H1 (cell line): ENCODE results near the gene OBSCN. TPM values are rescaled to one million over a fixed set of nuclear protein-coding genes. Genes with fewer than 3 reads are reported as not detected.
A peak's percentile ranks its signal among the peaks of the same experiment; 100 is the strongest.

Experiments used
- ASH2L ChIP-seq: fragments of 200-600, 300-600 bp; sonication (generic); IDR thresholded peaks from one replicate; pipeline ENCODE4 v1.7.1; 2017; ENCODE audit warnings: low read length
- BACH1 ChIP-seq: IDR thresholded peaks from 2 replicates; pipeline ENCODE4 v1.6.1; 2012; ENCODE audit warnings: low read length, improper control_type of control experiment
- EGR1 ChIP-seq: IDR thresholded peaks from 2 replicates; pipeline ENCODE4 v1.6.1; 2011; ENCODE audit warnings: low read depth, low read length, borderline replicate concordance
- GTF2F1 ChIP-seq: IDR thresholded peaks from 2 replicates; pipeline ENCODE4 v1.6.1; 2012; ENCODE audit warnings: low read depth, low read length, improper control_type of control experiment, borderline replicate concordance
- HDAC2 ChIP-seq, 2 experiments: fragments of 300-600 bp in 1 of 2; sonication (generic) in 1 of 2; IDR thresholded peaks; 2 replicates each; pipeline ENCODE4 v1.6.1; 2011 to 2012; ENCODE audit warnings: low read depth in 2 of 2, low read length in 2 of 2, mild to moderate bottlenecking in 2 of 2, moderate library complexity in 2 of 2, borderline replicate concordance in 1 of 2, inconsistent platforms in 1 of 2
- KDM1A ChIP-seq: fragments of 200-600, 300-600 bp; sonication (generic); IDR thresholded peaks from 2 replicates; pipeline ENCODE4 v1.7.1; 2016; ENCODE audit warnings: mild to moderate bottlenecking, low read length, borderline replicate concordance
- KDM4A ChIP-seq: IDR thresholded peaks from one replicate; pipeline ENCODE4 v1.7.1; 2012; ENCODE audit warnings: low read depth, mild to moderate bottlenecking, moderate library complexity, low read length, inconsistent platforms; ENCODE audit not compliant: severe bottlenecking
- PHF8 ChIP-seq: fragments of 200-600 bp; sonication (generic); conservative IDR thresholded peaks from 2 replicates; pipeline ENCODE4 v1.7.1; 2012; ENCODE audit warnings: low read depth, mild to moderate bottlenecking, inconsistent platforms, low read length, moderate library complexity
- SIN3A ChIP-seq, 2 experiments: IDR thresholded peaks in 1 of 2; conservative IDR thresholded peaks in 1 of 2; 2 replicates each; pipeline ENCODE4 v1.6.1; 2011 to 2012; ENCODE audit warnings: low read length in 2 of 2, improper control_type of control experiment in 1 of 2, low read depth in 1 of 2, mild to moderate bottlenecking in 1 of 2
- SP1 ChIP-seq: IDR thresholded peaks from 2 replicates; pipeline ENCODE4 v1.6.1; 2011; ENCODE audit warnings: low read depth, low read length
- TBP ChIP-seq: IDR thresholded peaks from 2 replicates; pipeline ENCODE4 v1.6.1; 2011; ENCODE audit warnings: low read depth, low read length, improper control_type of control experiment
- TEAD4 ChIP-seq: IDR thresholded peaks from 2 replicates; pipeline ENCODE4 v1.6.1; 2012; ENCODE audit warnings: low read depth, low read length, inconsistent platforms, mixed read lengths
- polyA plus RNA-seq, 7 experiments: library from polyadenylated mRNA; depleted of rRNA in 3 of 7; stranded (reverse) in 5 of 7; unstranded in 2 of 7; fragments of >200 nt in 5 of 7; fragments of 200-250 nt in 2 of 7; gene quantifications; 1 replicate in 5 of 7; 2 replicates in 1 of 7; 4 replicates in 1 of 7; pipeline versions ENCODE4 v1.2.1 to v1.2.3, GENCODE V29; 2011 to 2013; ENCODE audit warnings: missing spikeins in 2 of 7, mixed read lengths in 2 of 7
- total RNA-seq: library from RNA; stranded (reverse); fragmentation: NEBNext Ultra II Directional; extraction: Animal tissue kit (Norgen Biotek cat#: 25700); gene quantifications from 2 replicates; pipeline ENCODE4 v1.2.1, GENCODE V29; 2021

The OBSCN gene
- total and polyA plus RNA-seq, 2 of the 8 experiments (the other 6 are each of a cell fraction or from before 2014, with no cell fraction given), result 7.5 to 28.4 TPM

DNA sequence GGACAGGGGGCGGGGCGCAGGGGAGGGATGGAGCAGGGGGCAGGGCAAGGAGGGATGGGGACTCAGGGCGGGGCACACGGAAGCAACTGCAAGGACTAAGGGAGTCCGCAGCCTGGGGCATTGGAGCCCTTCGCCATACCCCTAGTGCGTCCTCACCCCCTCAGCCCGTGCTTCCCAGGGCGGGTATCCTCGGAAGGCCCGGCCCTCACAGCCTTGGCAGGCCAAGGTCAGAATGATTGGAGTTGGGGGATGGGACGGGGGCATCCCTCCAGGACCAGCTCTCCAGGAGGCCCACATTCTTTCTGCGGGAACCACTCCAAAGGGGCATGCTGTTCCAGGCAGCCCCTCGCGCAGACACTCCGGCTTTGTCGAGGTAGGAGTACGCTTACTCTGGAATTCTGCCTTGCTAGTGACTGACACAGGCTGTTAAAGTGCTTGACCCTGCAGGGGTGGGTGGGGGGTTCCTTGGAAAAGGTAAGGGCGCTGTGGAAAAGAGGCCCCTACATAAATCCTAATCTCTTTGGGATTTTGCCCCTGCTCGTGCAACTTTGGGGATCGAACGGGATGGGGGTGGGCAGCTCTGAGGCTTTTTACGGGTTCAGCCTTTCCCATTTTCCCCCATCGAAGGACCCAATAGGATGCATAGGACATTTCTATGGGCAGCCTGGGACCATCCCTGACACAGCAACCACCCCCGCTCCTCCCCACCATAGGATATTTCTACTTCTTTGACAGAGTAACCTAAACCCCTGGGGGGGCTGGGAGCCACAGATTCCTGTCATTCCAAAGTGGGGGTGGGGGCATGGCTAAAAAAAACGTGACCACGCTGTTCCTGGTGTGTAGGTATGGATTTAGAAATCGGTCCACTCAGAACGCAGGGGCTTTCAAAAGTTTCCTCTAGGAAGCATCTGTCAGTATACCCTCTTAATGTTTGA, 199.5 kb downstream of the OBSCN start (continued):
- TF ChIP-seq EGR1 (peak; percentile 35; the same call in 1 of the 2 replicates), KDM4A (peak; percentile 79), TBP (0 out of 2 replicates have a peak, but pooled peaks have one; percentile 20), SIN3A (conservative IDR thresholded peaks at IDR 0.05 in 1 of 2, IDR thresholded peaks at IDR 0.05 in 1 of 2; ENCODE audit: low read depth in 1 of 2, low read length in 2 of 2) (peak in 1 of 2 experiments; percentile 57; a peak in 1 of 4 replicates), GTF2F1 (0 out of 2 replicates have a peak, but pooled peaks have one; percentile 37), PHF8 (0 out of 2 replicates have a peak, but pooled peaks have one; percentile 11), BACH1 (no peak), TEAD4 (peak; percentile 87), ASH2L (peak; percentile 68), HDAC2 (IDR thresholded peaks at IDR 0.05; ENCODE audit: borderline replicate concordance in 1 of 2, low read depth in 2 of 2, low read length in 2 of 2) (peak in 1 of 2 experiments; percentile 28; a peak in 1 of 4 replicates), KDM1A (peak; percentile 86; the same call in 1 of the 2 replicates), SP1 (0 out of 2 replicates have a peak, but pooled peaks have one; percentile 23)
